ENCODE results near the gene DNMBP.
"Not testable (repeated sequence)": the region's sequence is repeated elsewhere in the genome, so short reads cannot be mapped to it uniquely, and the experiment has no call there.

Gene DNMBP

GRCh38 chr10:99908512-99908911 lies 101.2 kb downstream of the DNMBP start:
- DNase-seq: no peak

- no peak for DNase-seq
Measured at GRCh38 chr10:99906470-99906869, 103.3 kb downstream of the DNMBP start.

- no peak for DNase-seq
Measured at GRCh38 chr10:99905971-99906370, 103.8 kb downstream of the DNMBP start.

- peak; percentile 36 to 67 for DNase-seq
Measured at GRCh38 chr10:99895867-99896266, 113.9 kb downstream of the DNMBP start.

GRCh38 chr10:99895066-99895465 lies 114.7 kb downstream of the DNMBP start:
- not testable (repeated sequence) for DNase-seq

GRCh38 chr10:99894613-99895012 lies 115.1 kb downstream of the DNMBP start:
- DNase-seq: no peak

GRCh38 chr10:99888622-99889021 lies 121.1 kb downstream of the DNMBP start:
- DNase-seq: no peak

- DNase-seq: no peak
Measured at GRCh38 chr10:99883523-99883922, 126.2 kb downstream of the DNMBP start.

GRCh38 chr10:99881371-99881770 lies 128.4 kb downstream of the DNMBP start:
- no peak for DNase-seq

GRCh38 chr10:99880080-99880835 lies 129.5 kb downstream of the DNMBP start:
- DNase-seq: no peak

GRCh38 chr10:99875473-99875872 lies 134.3 kb downstream of the DNMBP start:
- no peak for DNase-seq

GRCh38 chr10:99874341-99875085 lies 135.2 kb downstream of the DNMBP start:
- no peak for DNase-seq

GRCh38 chr10:99873846-99874245 lies 135.9 kb downstream of the DNMBP start:
- no peak for DNase-seq

- no peak for DNase-seq
Measured at GRCh38 chr10:99872367-99873162, 137.2 kb downstream of the DNMBP start.

GRCh38 chr10:99870123-99870730 lies 139.5 kb downstream of the DNMBP start:
- peak; percentile 22 to 27 for DNase-seq

- DNase-seq: no peak
Measured at GRCh38 chr10:99869581-99870122, 140.1 kb downstream of the DNMBP start.

- not testable (repeated sequence) for DNase-seq
Measured at GRCh38 chr10:99867250-99867649, 142.5 kb downstream of the DNMBP start.

GRCh38 chr10:99863535-99864240 lies 146.1 kb downstream of the DNMBP start:
- not testable (repeated sequence) for DNase-seq

GRCh38 chr10:99860466-99860865 lies 149.3 kb downstream of the DNMBP start:
- no peak for DNase-seq

GRCh38 chr10:99859585-99859984 lies 150.2 kb downstream of the DNMBP start:
- DNase-seq: peak in 1 of 2 experiments; percentile 52

GRCh38 chr10:99858849-99859248 lies 150.9 kb downstream of the DNMBP start:
- no peak for DNase-seq

- no peak for DNase-seq
Measured at GRCh38 chr10:99855479-99856071, 154.2 kb downstream of the DNMBP start.
